Astrocyte of the spinal cord (primary cell): ENCODE data around the gene RGS6.

ENCODE experiments used
- DNase-seq: peaks from one replicate; pipeline ENCODE4 v3.0.0; 2011; ENCODE audit warnings: low read depth, low spot score
- H3K4me3 ChIP-seq: 2 replicates; pipeline ENCODE4 v1.5.1; 2011; ENCODE audit warnings: low read depth, mild to moderate bottlenecking, low read length, moderate library complexity
- CTCF ChIP-seq: IDR thresholded peaks from 2 replicates; pipeline ENCODE4 v1.5.1; 2012; ENCODE audit warnings: low read depth, mild to moderate bottlenecking, low read length, inconsistent platforms
- in situ Hi-C: cut with HindIII; loops from 2 replicates; pipeline ENCODE4 v1.10.0; 2017; ENCODE audit warnings: low sequenced_read_pairs

The RGS6 gene

GRCh38 chr14:72401632-72402376, 469.6 kb downstream of the RGS6 start:
- DNase-seq: no peak
- in situ Hi-C loops: no loop called here
- no peak overlapping the region for H3K4me3 ChIP-seq
- TF ChIP-seq CTCF: no peak

GRCh38 chr14:72402377-72402772, 470.1 kb downstream of the RGS6 start:
- no peak overlapping the region for H3K4me3 ChIP-seq
- in situ Hi-C loops: no loop called here
- no peak for DNase-seq
- no peak for TF ChIP-seq CTCF

GRCh38 chr14:72404106-72404774, 472.0 kb downstream of the RGS6 start:
- in situ Hi-C loops: no loop called here
- no peak for TF ChIP-seq CTCF
- no peak overlapping the region for H3K4me3 ChIP-seq
- no peak for DNase-seq

- DNase-seq: no peak
- in situ Hi-C loops: no loop called here
- H3K4me3 ChIP-seq: no peak overlapping the region
- TF ChIP-seq CTCF: no peak
Observed at GRCh38 chr14:72404998-72405397, 472.8 kb downstream of the RGS6 start.

- in situ Hi-C loops: no loop called here
- no peak for TF ChIP-seq CTCF
- DNase-seq: no peak
- no peak overlapping the region for H3K4me3 ChIP-seq
Observed at GRCh38 chr14:72408020-72408419, 475.8 kb downstream of the RGS6 start.

- no peak for TF ChIP-seq CTCF
- in situ Hi-C loops: no loop called here
- no peak for DNase-seq
- H3K4me3 ChIP-seq: no peak overlapping the region
Observed at GRCh38 chr14:72409047-72409446, 476.8 kb downstream of the RGS6 start.
